ENCODE results near the gene KLK15.

GRCh38 chr19:50874211-50874610 is 40.8 kb upstream of the KLK15 start:
- TF ChIP-seq CTCF (IDR thresholded peaks at IDR 0.05; ENCODE audit: low read length): no peak
- TF ChIP-seq EZH2 (IDR thresholded peaks at IDR 0.05; ENCODE audit: borderline replicate concordance, low read length): no peak
